HuH-7 (cell line): ENCODE measurements around the gene MRPL2.

Source experiments
- DNase-seq: peaks from one replicate; pipeline ENCODE4 v3.0.0; 2011; ENCODE audit warnings: low spot score

The MRPL2 gene

GRCh38 chr6:43020052-43020705 is 39.1 kb downstream of the MRPL2 start:
- no peak for DNase-seq

DNA sequence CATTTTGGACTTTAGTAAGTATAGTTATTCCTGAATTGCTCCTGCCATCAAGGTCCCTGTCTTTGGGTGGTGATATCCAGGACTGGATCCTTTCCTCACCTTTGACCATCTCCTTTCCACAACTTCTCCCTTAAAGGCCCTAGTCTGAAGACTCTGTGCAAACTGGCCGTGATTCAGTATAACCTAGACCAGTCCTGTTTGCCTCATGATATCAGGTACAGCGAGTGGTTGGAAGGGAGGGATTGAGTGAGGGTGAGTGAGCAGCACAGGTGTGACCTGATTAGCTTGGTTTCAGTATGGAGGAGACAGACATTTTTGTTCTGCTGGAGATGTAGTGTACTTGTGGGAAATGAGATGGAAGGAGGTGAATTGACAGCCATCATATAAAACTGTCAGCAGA is 40.1 kb downstream of the MRPL2 start:
- DNase-seq = no peak

GRCh38 chr6:43016943-43017334 is 42.3 kb downstream of the MRPL2 start:
- DNase-seq = no peak

DNA sequence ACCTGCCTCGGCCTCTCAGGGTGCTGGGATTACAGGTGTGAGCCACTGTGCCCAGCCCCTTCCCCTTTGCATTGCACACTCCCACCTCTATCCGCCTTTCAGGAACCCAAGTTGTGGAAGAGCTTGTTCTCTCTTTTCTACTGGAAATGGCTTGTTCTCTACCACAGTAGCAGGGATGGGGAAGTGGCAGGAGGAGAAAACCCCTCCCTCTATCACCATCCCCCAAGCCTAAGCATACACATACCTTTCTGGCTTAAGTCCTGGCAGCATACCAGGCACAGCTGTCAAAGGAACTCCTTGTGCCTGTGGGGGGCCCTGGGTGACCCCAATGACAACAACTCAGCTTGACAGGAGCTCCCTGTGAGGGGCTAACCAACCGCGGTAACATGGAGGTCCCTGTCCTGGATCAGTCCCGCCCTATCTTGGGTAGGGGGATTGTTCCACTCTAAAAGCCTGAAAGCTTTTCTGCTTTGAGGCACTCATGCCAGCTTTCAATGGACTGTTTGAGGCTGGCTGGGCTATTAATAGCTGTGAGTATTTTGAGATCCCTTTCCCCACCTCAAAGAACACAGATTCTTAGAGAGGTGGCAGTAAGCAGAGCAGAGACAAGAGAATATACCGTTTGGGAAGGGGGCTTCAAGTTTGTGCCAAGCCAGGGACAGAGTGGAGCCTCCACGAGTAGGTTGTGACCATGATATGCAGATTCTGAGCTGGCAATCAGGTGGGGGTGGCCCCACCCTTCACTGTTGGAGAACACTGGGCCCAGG is 42.9 kb downstream of the MRPL2 start:
- DNase-seq = no peak

DNA sequence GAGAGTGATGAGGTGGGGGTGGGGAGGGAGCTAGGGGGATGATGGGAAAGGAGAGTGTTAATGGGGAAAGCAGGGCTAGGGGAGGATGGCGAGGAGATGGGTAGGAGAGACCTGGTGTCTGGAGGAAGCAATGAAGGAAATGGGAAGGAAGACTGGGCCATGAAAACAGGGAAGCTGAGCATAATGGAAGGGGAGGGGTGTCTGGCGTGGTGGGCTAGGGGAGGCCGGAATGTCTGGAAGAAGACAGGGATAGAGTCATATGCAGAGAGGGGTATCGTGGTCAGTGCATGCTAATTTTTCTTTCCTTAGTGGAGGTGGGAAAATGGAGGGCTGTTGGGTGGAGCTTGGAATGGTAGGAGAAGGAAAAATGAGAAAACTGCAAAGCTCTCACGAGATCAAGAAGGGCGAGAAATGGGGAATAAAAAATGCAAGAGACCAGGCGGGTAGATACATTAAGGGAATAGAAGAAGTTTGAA is 44.8 kb downstream of the MRPL2 start:
- no peak for DNase-seq

DNA sequence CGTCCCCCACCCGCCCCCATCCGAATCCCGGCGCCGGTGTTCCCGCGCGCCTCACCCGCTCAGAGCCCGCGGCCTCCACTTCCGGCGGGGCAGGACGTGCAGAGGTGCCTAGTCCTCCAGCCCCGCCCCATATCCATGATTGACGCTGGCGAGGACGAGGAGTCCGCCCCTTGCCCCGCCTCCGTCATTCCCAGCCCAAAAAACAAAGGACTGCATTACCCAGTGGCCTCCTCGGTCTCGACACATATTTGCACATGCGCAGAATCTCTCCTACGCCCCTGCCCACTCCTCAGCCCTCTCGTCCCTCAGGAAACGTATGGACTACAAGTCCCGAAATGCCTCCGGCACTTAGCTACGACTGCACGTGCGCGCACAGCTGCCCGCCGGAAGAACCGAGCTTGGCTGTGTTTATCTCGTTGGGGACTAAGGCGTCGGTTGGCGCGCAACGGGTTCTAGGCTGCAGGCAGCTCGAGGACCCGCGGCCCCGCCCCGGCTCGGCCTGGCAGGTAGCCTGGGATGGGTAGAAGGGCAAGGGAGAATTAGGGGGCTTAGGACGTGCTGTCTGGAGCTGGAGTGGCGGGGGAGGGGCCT is 45.3 kb downstream of the MRPL2 start, which contains the start of the genes KLHDC3 and MEA1:
KLHDC3 (plus strand) TSS at position 407 of the 591 bp plus-strand sequence. CDS start 2,944 bp downstream, outside the sequence.
MEA1 (minus strand) TSS at position 104 of the 591 bp plus-strand sequence. CDS start 133 bp downstream, outside the sequence.
- DNase-seq = peak; percentile 94

GRCh38 chr6:43013097-43013842 is 46.0 kb downstream of the MRPL2 start:
- DNase-seq = no peak

GRCh38 chr6:43012364-43012763 is 46.9 kb downstream of the MRPL2 start:
- DNase-seq = no peak

DNA sequence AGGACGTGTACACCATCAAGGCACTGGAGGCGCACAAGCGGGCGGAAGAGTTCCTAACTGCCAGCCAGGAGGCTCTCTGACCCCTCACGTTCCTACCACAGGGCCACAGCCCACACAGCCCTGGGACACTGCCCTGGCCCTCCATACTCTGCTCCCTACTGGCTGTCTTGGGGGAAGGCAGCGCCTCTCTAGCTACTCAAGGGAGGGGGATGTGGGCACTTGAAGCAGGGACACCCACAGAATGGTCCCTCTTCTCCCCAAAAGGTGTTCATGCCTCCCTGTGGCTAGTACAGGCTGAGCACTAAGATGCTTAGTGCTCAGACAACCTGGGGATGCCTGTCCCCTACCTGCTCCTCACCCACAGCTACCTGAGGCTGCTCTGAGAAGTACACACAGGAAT is 48.0 kb downstream of the MRPL2 start:
- no peak for DNase-seq

GRCh38 chr6:43009124-43009523 is 50.1 kb downstream of the MRPL2 start:
- DNase-seq = peak; percentile 59

DNA sequence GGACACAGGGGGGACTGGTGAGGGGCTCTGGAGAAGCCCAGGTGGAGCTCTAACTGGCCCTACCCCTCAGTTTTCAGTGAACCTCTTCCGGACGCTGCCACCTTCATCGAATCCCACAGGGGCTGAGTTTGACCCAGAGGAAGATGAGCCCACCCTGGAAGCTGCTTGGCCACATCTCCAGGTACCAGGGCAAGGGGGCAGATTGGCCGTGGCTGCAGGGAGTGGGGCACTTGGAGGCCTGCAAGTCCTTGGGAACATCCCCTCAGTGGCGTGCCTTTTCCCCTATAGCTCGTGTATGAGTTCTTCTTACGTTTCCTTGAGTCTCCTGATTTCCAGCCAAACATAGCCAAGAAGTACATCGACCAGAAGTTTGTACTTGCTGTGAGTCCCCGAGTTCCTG is 52.1 kb downstream of the MRPL2 start:
- DNase-seq = no peak

DNA sequence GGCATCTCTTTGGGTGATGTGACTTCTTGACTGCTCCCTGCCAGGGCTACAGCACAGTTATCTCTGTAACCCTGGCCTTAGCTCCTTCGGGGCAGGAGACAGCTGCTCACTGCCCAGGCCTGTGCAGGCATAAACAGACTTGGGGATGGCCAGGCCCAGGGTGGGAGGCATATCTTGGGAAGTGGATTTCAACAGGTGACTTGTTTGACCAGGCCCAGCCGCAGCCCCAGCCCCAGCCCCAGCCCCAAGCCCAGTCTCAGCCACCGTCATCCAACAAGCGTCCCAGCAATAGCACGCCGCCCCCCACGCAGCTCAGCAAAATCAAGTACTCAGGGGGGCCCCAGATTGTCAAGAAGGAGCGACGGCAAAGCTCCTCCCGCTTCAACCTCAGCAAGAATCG is 53.0 kb downstream of the MRPL2 start:
- DNase-seq = no peak

DNA sequence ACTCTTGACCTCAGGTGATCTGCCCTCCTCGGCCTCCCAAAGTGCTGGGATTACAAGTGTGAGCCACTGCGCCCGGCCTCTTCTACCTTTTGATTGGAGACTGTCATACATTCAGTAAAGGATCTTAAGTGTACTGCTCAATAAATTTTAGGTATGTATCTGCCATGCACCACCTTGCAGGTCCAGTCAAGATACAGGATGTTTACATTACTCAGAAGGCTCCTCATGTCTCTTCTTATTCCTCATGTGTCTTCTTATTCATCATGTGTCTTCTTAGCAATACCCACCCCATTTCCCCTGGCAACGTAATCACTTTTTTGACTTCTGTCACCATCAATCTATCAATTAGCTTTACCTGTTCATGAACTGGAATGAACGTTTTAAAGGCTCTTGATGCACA is 53.4 kb downstream of the MRPL2 start:
- no peak for DNase-seq
